CD14-positive monocyte (primary cell): Measurements from ENCODE around the gene CTDSPL2. TPM values are rescaled to one million over a fixed set of nuclear protein-coding genes. Genes with fewer than 3 reads are reported as not detected.
A peak's percentile ranks its signal among the peaks of the same experiment; 100 is the strongest.

Experiments
- DNase-seq, 3 donors: peaks; one replicate each; pipeline ENCODE4 v3.0.0-alpha.2; 2011 to 2022
- H2AFZ ChIP-seq: 2 replicates; pipeline ENCODE4 v1.6.0; 2012; ENCODE audit warnings: mild to moderate bottlenecking, low read depth, low read length, inconsistent platforms; ENCODE audit not compliant: insufficient read depth, poor library complexity, severe bottlenecking
- H3K27ac ChIP-seq, 2 donors: 1 replicate in 1 of 2; 2 replicates in 1 of 2; pipeline ENCODE4 v1.5.1; 2012 to 2013; ENCODE audit warnings: low read length in 2 of 2, control low read depth in 1 of 2, inconsistent platforms in 1 of 2, low read depth in 1 of 2, mild to moderate bottlenecking in 1 of 2
- H3K27me3 ChIP-seq, 2 donors: one replicate each; pipeline versions ENCODE4 v1.6.0 to v1.6.1; 2011 to 2013; ENCODE audit warnings: low read length in 2 of 2; ENCODE audit not compliant: control insufficient read depth in 2 of 2, insufficient read depth in 2 of 2
- H3K36me3 ChIP-seq, 2 donors: replicated peaks in 1 of 2; 1 replicate in 1 of 2; 2 replicates in 1 of 2; pipeline versions ENCODE4 v1.5.1 to v1.6.1; 2012 to 2013; ENCODE audit warnings: low read length in 2 of 2, control low read depth in 1 of 2, inconsistent platforms in 1 of 2, mild to moderate bottlenecking in 1 of 2; ENCODE audit not compliant: insufficient read depth in 2 of 2, control insufficient read depth in 1 of 2
- H3K4me1 ChIP-seq, 2 donors: 1 replicate in 1 of 2; 2 replicates in 1 of 2; pipeline versions ENCODE4 v1.5.1 to v1.6.1; 2012 to 2013; ENCODE audit warnings: low read length in 2 of 2, control low read depth in 1 of 2, inconsistent platforms in 1 of 2, mild to moderate bottlenecking in 1 of 2, moderate library complexity in 1 of 2; ENCODE audit not compliant: insufficient read depth in 2 of 2, control insufficient read depth in 1 of 2
- H3K4me2 ChIP-seq: replicated peaks from 2 replicates; pipeline ENCODE3; 2012; ENCODE audit warnings: low read length, moderate library complexity, mild to moderate bottlenecking; ENCODE audit not compliant: poor library complexity, severe bottlenecking; ENCODE audit errors: extremely low read depth
- H3K4me3 ChIP-seq, 3 experiments: fragments of 200-600 bp in 1 of 3; sonication (generic) in 1 of 3; replicated peaks in 1 of 3; 1 replicate in 2 of 3; 2 replicates in 1 of 3; pipeline ENCODE4 v1.5.1; 2011 to 2013; ENCODE audit warnings: low read length in 3 of 3, mild to moderate bottlenecking in 3 of 3, control low read depth in 2 of 3, low read depth in 2 of 3, inconsistent platforms in 1 of 3, moderate library complexity in 1 of 3
- H3K79me2 ChIP-seq: 2 replicates; pipeline ENCODE4 v1.6.0; 2012; ENCODE audit warnings: mild to moderate bottlenecking, control low read depth, inconsistent platforms, low read length, moderate library complexity; ENCODE audit not compliant: insufficient read depth
- H3K9ac ChIP-seq: 2 replicates; pipeline ENCODE4 v1.6.0; 2017; ENCODE audit warnings: low read length, mild to moderate bottlenecking; ENCODE audit not compliant: insufficient read depth, poor library complexity, severe bottlenecking
- H3K9me3 ChIP-seq, 2 donors: replicated peaks in 1 of 2; 1 replicate in 1 of 2; 2 replicates in 1 of 2; pipeline versions ENCODE4 v1.5.1 to v1.6.1; 2012 to 2013; ENCODE audit warnings: low read length in 2 of 2, control low read depth in 1 of 2; ENCODE audit not compliant: control insufficient read depth in 1 of 2, insufficient read depth in 1 of 2
- H4K20me1 ChIP-seq: 2 replicates; pipeline ENCODE4 v1.6.0; 2012; ENCODE audit warnings: mild to moderate bottlenecking, low read length, control low read depth, moderate library complexity; ENCODE audit not compliant: insufficient read depth
- H3K27ac Mint-ChIP-seq, 7 donors: one replicate each; pipeline ENCODE4 v1.8.0; 2020; ENCODE audit warnings: mild to moderate bottlenecking in 7 of 7, mixed read lengths in 7 of 7, moderate library complexity in 6 of 7, inconsistent platforms in 2 of 7
- H3K27me3 Mint-ChIP-seq, 3 donors: one replicate each; pipeline ENCODE4 v1.8.0; 2021 to 2022; ENCODE audit warnings: low read depth in 3 of 3, mild to moderate bottlenecking in 3 of 3, mixed read lengths in 3 of 3, moderate library complexity in 3 of 3, inconsistent platforms in 1 of 3
- H3K36me3 Mint-ChIP-seq, 2 donors: one replicate each; pipeline ENCODE4 v1.8.0; 2020; ENCODE audit warnings: mixed read lengths in 2 of 2, inconsistent platforms in 1 of 2, mild to moderate bottlenecking in 1 of 2
- H3K4me1 Mint-ChIP-seq: one replicate; pipeline ENCODE4 v1.8.0; 2020; ENCODE audit warnings: mild to moderate bottlenecking, mixed read lengths
- H3K4me3 Mint-ChIP-seq, 2 donors: one replicate each; pipeline ENCODE4 v1.8.0; 2020; ENCODE audit warnings: mild to moderate bottlenecking in 2 of 2, mixed read lengths in 2 of 2, moderate library complexity in 1 of 2
- H3K9me3 Mint-ChIP-seq, 7 donors: one replicate each; pipeline ENCODE4 v1.8.0; 2020 to 2022; ENCODE audit warnings: mixed read lengths in 7 of 7, mild to moderate bottlenecking in 6 of 7, moderate library complexity in 6 of 7, inconsistent platforms in 2 of 7
- whole genome bisulfite sequencing: methylation state at CpG from one replicate; pipeline ENCODE4 v1.1.5; 2013; ENCODE audit warnings: missing lambda C conversion rate; ENCODE audit not compliant: insufficient coverage; 5-methylcytosine and 5-hydroxymethylcytosine counted together
- intact Hi-C, 2 donors: fragments of 100-400 bp; cut with micrococcal nuclease; formaldehyde crosslinking; loops; one replicate each; pipeline versions ENCODE4 v1.15.0 to v1.15.1; 2023
- polyA plus RNA-seq, 3 donors: library from polyadenylated mRNA; depleted of rRNA in 1 of 3; unstranded in 2 of 3; stranded (reverse) in 1 of 3; fragments of 300-500 nt in 2 of 3; fragments of >200 nt in 1 of 3; fragmentation: Illumina TruSeq in 2 of 3; gene quantifications; 1 replicate in 2 of 3; 2 replicates in 1 of 3; pipeline ENCODE4 v1.2.3, GENCODE V29; 2012 to 2021
- TF ChIP-seq, protein P1 (sequence below): fragments of 200-600 bp; IDR thresholded peaks from one replicate; pipeline ENCODE4 v1.8.0; 2022; ENCODE audit warnings: antibody characterized with exemption, mild to moderate bottlenecking

CTDSPL2 gene
- polyA plus RNA-seq, 3 donors: 18.1 to 31.4 (median 24.5) TPM

DNA sequence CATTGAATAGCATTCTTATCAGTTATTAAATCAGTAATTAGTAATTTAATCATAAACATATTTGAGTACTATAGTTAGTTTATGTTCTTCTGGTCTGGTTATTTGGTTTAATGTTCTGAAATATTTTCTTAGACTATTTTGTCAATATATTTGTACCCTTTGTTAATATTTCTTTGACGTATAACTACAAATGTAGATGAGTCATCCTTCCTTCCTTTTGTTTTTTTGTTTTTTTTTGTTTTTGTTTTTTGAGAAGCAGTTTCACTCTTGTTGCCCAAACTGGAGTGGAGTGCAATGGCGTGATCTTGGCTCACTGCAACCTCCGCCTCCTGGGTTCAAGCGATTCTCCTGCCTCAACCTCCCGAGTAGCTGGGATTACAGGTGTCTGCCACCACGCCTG lies 92.1 kb downstream of the CTDSPL2 start:
- Histone ChIP-seq H3K79me2 (no peaks in the 10 kb centered on the region), H3K4me1 (no peaks in the 10 kb centered on the region), H3K27me3 (no peaks in the 10 kb centered on the region), H3K36me3 (peaks cover 47 to 100% of the 10 kb centered on the region in 2 donors), H3K27ac (no peak overlapping the region), H3K9me3 (no peaks in the 10 kb centered on the region), H3K4me2 (no peak overlapping the region), H3K9ac (no peak overlapping the region), H3K4me3 (no peak overlapping the region), H2AFZ (no peak overlapping the region), H4K20me1 (peaks cover 4% of the 10 kb centered on the region)
- Mint-ChIP-seq H3K4me3 (no peak overlapping the region), H3K27me3 (peaks cover 0 to 1% (median 0%) of the 10 kb centered on the region in 3 donors), H3K27ac (peak overlapping the region in 2 of 7 donors; percentile 63 to 64), H3K9me3 (no peaks in the 10 kb centered on the region), H3K36me3 (peaks cover 54 to 78% of the 10 kb centered on the region in 2 donors), H3K4me1 (no peaks in the 10 kb centered on the region)
- WGBS: 100% methylated on average over 1 of the region's 6 CpGs
- intact Hi-C loops: no loop called here
- TF ChIP-seq, protein P1, sequence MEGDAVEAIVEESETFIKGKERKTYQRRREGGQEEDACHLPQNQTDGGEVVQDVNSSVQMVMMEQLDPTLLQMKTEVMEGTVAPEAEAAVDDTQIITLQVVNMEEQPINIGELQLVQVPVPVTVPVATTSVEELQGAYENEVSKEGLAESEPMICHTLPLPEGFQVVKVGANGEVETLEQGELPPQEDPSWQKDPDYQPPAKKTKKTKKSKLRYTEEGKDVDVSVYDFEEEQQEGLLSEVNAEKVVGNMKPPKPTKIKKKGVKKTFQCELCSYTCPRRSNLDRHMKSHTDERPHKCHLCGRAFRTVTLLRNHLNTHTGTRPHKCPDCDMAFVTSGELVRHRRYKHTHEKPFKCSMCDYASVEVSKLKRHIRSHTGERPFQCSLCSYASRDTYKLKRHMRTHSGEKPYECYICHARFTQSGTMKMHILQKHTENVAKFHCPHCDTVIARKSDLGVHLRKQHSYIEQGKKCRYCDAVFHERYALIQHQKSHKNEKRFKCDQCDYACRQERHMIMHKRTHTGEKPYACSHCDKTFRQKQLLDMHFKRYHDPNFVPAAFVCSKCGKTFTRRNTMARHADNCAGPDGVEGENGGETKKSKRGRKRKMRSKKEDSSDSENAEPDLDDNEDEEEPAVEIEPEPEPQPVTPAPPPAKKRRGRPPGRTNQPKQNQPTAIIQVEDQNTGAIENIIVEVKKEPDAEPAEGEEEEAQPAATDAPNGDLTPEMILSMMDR: no peak
- DNase-seq: no peak

- peaks cover 50 to 60% of the 10 kb centered on the region in 2 donors for H3K36me3 Mint-ChIP-seq
Measured at GRCh38 chr15:44525018-44525417, 97.6 kb downstream of the CTDSPL2 start.

More at GRCh38 chr15:44525018-44525417, 97.6 kb downstream of the CTDSPL2 start:
- Histone ChIP-seq H3K27ac (no peak overlapping the region), H3K36me3 (peaks cover 40 to 77% of the 10 kb centered on the region in 2 donors), H3K79me2 (no peaks in the 10 kb centered on the region), H2AFZ (no peak overlapping the region), H3K27me3 (no peaks in the 10 kb centered on the region), H3K9me3 (no peaks in the 10 kb centered on the region), H3K4me1 (no peaks in the 10 kb centered on the region), H3K4me2 (no peak overlapping the region), H3K4me3 (no peak overlapping the region), H3K9ac (no peak overlapping the region), H4K20me1 (no peaks in the 10 kb centered on the region)
- TF ChIP-seq, protein P1: no peak
- WGBS: no CpG with 5 or more reads among the region's 1 CpG
- Mint-ChIP-seq H3K4me3 (no peak overlapping the region), H3K9me3 (no peaks in the 10 kb centered on the region), H3K4me1 (no peaks in the 10 kb centered on the region), H3K27ac (no peak overlapping the region), H3K27me3 (peaks cover 0 to 1% (median 0%) of the 10 kb centered on the region in 3 donors)
- no peak for DNase-seq
- intact Hi-C loops: no loop called here
